ENCODE data around the gene CABP4. TPM values are rescaled to one million over a fixed set of nuclear protein-coding genes. Genes with fewer than 3 reads are reported as not detected.

CABP4 gene
- total RNA-seq, 4 donors from 2014 or later, result 0.67 to 1.9 TPM; not detected in 2

DNA sequence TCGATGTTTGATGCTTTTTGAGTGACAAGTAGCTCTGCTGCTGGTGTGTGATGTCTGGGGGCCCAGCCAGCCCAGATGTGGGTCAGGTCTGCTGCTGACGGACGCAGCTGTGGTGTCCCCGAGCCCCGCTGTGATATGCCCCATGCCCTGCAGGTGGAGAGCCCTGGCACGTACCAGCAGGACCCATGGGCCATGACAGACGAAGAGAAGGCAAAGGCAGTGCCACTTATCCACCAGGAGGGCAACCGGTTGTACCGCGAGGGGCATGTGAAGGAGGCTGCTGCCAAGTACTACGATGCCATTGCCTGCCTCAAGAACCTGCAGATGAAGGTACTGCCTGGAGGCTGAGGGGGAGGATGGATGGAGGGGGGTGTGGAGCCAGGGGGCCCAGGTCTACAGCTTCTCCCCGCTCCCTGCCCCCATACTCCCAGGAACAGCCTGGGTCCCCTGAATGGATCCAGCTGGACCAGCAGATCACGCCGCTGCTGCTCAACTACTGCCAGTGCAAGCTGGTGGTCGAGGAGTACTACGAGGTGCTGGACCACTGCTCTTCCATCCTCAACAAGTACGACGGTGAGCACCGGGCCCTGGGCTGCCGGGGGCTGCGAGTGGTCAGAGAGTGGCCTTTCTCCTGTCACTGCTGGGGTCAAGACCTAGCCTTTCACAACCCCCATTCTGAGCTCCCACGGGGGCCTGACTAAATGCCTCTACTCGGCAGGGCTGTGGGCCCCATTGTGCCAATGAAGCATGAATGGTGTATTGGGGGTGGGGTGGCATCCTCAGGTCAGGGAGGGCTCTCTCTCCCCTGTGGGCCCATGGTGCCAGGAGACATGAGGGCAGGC is 35.0 kb downstream of the CABP4 start:
- no peaks in the 10 kb centered on the region for H3K4me1 ChIP-seq
- H3K36me3 ChIP-seq, result no peaks in the 10 kb centered on the region
- no peak for DNase-seq
- no peak for TF ChIP-seq POLR2A (IDR thresholded peaks at IDR 0.05)
- TF ChIP-seq, protein P1, sequence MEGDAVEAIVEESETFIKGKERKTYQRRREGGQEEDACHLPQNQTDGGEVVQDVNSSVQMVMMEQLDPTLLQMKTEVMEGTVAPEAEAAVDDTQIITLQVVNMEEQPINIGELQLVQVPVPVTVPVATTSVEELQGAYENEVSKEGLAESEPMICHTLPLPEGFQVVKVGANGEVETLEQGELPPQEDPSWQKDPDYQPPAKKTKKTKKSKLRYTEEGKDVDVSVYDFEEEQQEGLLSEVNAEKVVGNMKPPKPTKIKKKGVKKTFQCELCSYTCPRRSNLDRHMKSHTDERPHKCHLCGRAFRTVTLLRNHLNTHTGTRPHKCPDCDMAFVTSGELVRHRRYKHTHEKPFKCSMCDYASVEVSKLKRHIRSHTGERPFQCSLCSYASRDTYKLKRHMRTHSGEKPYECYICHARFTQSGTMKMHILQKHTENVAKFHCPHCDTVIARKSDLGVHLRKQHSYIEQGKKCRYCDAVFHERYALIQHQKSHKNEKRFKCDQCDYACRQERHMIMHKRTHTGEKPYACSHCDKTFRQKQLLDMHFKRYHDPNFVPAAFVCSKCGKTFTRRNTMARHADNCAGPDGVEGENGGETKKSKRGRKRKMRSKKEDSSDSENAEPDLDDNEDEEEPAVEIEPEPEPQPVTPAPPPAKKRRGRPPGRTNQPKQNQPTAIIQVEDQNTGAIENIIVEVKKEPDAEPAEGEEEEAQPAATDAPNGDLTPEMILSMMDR (IDR thresholded peaks at IDR 0.05), result no peak
- no peak overlapping the region for H3K27ac ChIP-seq
- H3K27me3 ChIP-seq, result no peaks in the 10 kb centered on the region
- intact Hi-C loops (cut with DNase I; ENCODE audit: low total_unique reads), result no loop called here
- no peak overlapping the region for H3K4me3 ChIP-seq
- no peaks in the 10 kb centered on the region for H3K9me3 ChIP-seq

GRCh38 chr11:67490727-67491065 is 35.5 kb downstream of the CABP4 start:
- H3K4me3 ChIP-seq, result no peak overlapping the region
- no peaks in the 10 kb centered on the region for H3K9me3 ChIP-seq
- H3K27ac ChIP-seq, result no peak overlapping the region
- TF ChIP-seq, protein P1 (IDR thresholded peaks at IDR 0.05), result no peak
- TF ChIP-seq POLR2A (IDR thresholded peaks at IDR 0.05), result no peak
- H3K36me3 ChIP-seq, result no peaks in the 10 kb centered on the region
- DNase-seq, result no peak
- H3K27me3 ChIP-seq, result no peaks in the 10 kb centered on the region
- H3K4me1 ChIP-seq, result no peaks in the 10 kb centered on the region
- intact Hi-C loops (cut with DNase I; ENCODE audit: low total_unique reads), result no loop called here

DNA sequence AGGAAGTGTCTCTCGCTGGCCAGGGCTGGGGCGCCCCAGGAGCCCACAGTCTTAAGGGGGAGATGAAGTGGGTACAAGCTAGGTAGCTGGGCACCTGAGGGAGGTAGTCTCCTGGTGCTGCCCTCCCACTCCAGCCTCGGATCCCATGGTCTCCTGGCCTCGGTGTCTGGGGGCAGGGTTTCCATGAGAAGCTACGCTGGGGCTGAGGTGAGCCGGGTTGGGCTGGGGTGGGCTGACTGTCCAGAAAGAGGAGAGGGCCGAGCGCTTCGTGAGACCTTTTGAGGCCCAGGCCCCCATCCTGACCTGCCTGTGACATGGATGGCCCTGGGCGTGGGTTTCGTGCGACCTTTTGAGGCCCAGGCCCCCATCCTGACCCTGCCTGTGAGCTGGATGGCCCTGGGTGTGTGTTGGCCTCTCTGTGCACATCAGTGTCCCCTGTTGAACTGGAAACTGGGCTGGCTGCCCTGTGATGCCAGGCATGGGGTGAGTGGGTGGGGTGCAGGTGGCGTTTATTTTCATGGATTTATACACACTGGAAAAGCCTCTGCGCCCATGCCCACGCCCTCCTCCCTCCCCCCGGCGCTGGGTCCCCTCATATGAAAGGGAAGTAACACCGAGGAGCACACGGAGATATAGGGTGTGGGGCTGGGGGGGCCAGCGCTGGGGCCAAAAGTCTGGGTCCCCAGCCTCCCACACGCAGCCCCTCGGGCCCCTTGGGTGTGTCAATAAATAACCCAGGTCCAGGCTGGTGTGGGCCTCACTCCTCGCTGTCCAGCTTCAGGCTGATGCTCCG is 36.3 kb downstream of the CABP4 start:
- no peaks in the 10 kb centered on the region for H3K36me3 ChIP-seq
- no peaks in the 10 kb centered on the region for H3K9me3 ChIP-seq
- no peak for DNase-seq
- H3K4me1 ChIP-seq, result no peaks in the 10 kb centered on the region
- H3K27me3 ChIP-seq, result no peaks in the 10 kb centered on the region
- no peak overlapping the region for H3K4me3 ChIP-seq
- intact Hi-C loops (cut with DNase I; ENCODE audit: low total_unique reads), result no loop called here
- TF ChIP-seq POLR2A (IDR thresholded peaks at IDR 0.05), result no peak
- TF ChIP-seq, protein P1 (IDR thresholded peaks at IDR 0.05), result no peak
- no peak overlapping the region for H3K27ac ChIP-seq

- Histone ChIP-seq H3K4me3 (no peak overlapping the region), H3K4me1 (no peaks in the 10 kb centered on the region), H3K27me3 (no peaks in the 10 kb centered on the region), H3K36me3 (no peaks in the 10 kb centered on the region), H3K27ac (no peak overlapping the region), H3K9me3 (no peaks in the 10 kb centered on the region)
- DNase-seq, result no peak
- TF ChIP-seq, protein P1 (IDR thresholded peaks at IDR 0.05), result no peak
- no peak for TF ChIP-seq POLR2A (IDR thresholded peaks at IDR 0.05)
- intact Hi-C loops (cut with DNase I; ENCODE audit: low total_unique reads), result no loop called here
These were observed 37.0 kb downstream of the CABP4 start for GRCh38 chr11:67492069-67492727.

Data from uterus (tissue), 4 donors.